Vagina (tissue), 2 donors: ENCODE data around the gene WDR91.

Experiments
- POLR2AphosphoS5 ChIP-seq, 2 donors: sonication (generic); formaldehyde crosslinking; IDR thresholded peaks; one replicate each; pipeline ENCODE4 v1.9.0; 2017; ENCODE audit warnings: antibody characterized with exemption in 2 of 2, mild to moderate bottlenecking in 2 of 2, low read depth in 1 of 2; ENCODE audit not compliant: insufficient read depth in 1 of 2
- TF ChIP-seq, protein P1 (sequence below), 3 experiments: fragments of 450-650 bp in 2 of 3; fragments of 200-600 bp in 1 of 3; sonication (generic) in 1 of 3; IDR thresholded peaks; one replicate each; pipeline ENCODE4 v1.5.1; 2017 to 2019; ENCODE audit warnings: antibody characterized with exemption in 3 of 3, mild to moderate bottlenecking in 2 of 3, moderate library complexity in 2 of 3

DNA sequence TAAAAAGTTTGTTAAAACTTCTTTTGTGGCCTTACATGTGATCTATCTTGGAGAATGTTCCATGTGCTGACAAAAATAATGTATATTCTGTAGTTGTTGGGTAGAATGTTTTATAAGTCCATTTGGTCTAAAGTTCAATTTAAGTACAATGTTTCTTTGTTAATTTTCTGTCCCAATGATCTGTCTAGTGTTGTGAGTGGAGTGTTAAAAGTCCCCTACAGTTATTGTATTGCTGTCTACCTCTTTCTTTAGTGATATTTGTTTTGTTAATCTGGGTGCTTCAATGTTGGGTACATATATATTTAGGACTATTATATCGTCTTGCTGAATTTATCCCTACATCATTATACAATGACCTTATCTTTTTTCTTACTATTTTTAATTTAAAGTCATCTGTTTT is 56.6 kb downstream of the WDR91 start:
- no peak for TF ChIP-seq POLR2AphosphoS5 (IDR thresholded peaks at IDR 0.05; ENCODE audit: insufficient read depth in 1 of 2, low read depth in 1 of 2)
- TF ChIP-seq, protein P1, sequence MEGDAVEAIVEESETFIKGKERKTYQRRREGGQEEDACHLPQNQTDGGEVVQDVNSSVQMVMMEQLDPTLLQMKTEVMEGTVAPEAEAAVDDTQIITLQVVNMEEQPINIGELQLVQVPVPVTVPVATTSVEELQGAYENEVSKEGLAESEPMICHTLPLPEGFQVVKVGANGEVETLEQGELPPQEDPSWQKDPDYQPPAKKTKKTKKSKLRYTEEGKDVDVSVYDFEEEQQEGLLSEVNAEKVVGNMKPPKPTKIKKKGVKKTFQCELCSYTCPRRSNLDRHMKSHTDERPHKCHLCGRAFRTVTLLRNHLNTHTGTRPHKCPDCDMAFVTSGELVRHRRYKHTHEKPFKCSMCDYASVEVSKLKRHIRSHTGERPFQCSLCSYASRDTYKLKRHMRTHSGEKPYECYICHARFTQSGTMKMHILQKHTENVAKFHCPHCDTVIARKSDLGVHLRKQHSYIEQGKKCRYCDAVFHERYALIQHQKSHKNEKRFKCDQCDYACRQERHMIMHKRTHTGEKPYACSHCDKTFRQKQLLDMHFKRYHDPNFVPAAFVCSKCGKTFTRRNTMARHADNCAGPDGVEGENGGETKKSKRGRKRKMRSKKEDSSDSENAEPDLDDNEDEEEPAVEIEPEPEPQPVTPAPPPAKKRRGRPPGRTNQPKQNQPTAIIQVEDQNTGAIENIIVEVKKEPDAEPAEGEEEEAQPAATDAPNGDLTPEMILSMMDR (IDR thresholded peaks at IDR 0.05), result no peak
